Gastroesophageal sphincter (tissue), 4 donors: Measurements from ENCODE around the gene WBP2. TPM values are rescaled to one million over a fixed set of nuclear protein-coding genes. Genes with fewer than 3 reads are reported as not detected.

Experiments used
- ATAC-seq: fragments of 150-250 bp; one replicate; pipeline ENCODE4 v1.9.1; 2016; ENCODE audit warnings: mild to moderate bottlenecking, moderate library complexity
- H3K27ac ChIP-seq, 4 donors: fragments of 200-600 bp; sonication (generic) in 3 of 4; 1 replicate in 3 of 4; 2 replicates in 1 of 4; pipeline ENCODE4 v1.5.1; 2016 to 2019
- H3K27me3 ChIP-seq: fragments of 200-600 bp; sonication (generic); one replicate; pipeline ENCODE4 v1.5.1; 2019
- H3K36me3 ChIP-seq, 2 donors: fragments of 200-600 bp; sonication (generic); one replicate each; pipeline ENCODE4 v1.5.1; 2019; ENCODE audit warnings: control low read depth in 1 of 2
- H3K4me1 ChIP-seq, 3 donors: fragments of 200-600 bp; sonication (generic); 1 replicate in 2 of 3; 2 replicates in 1 of 3; pipeline ENCODE4 v1.5.1; 2016 to 2019; ENCODE audit warnings: control low read depth in 2 of 3
- H3K4me3 ChIP-seq, 2 donors: fragments of 200-600 bp; sonication (generic); one replicate each; pipeline ENCODE4 v1.5.1; 2019; ENCODE audit warnings: mild to moderate bottlenecking in 1 of 2, moderate library complexity in 1 of 2
- H3K9me3 ChIP-seq, 3 donors: fragments of 200-600 bp; sonication (generic); one replicate each; pipeline ENCODE4 v1.5.1; 2017 to 2019; ENCODE audit warnings: control low read depth in 2 of 3
- CTCF ChIP-seq, 4 experiments: fragments of 200-600 bp in 2 of 4; fragments of 450-650 bp in 2 of 4; sonication (generic) in 1 of 4; IDR thresholded peaks; one replicate each; pipeline ENCODE4 v1.5.1; 2017 to 2019; ENCODE audit warnings: antibody characterized with exemption in 4 of 4, mild to moderate bottlenecking in 2 of 4, moderate library complexity in 2 of 4
- EP300 ChIP-seq: sonication (generic); formaldehyde crosslinking; IDR thresholded peaks from one replicate; pipeline ENCODE4 v1.6.1; 2017; ENCODE audit warnings: antibody characterized with exemption, mild to moderate bottlenecking
- POLR2A ChIP-seq, 2 donors: fragments of 450-650 bp; IDR thresholded peaks; one replicate each; pipeline ENCODE4 v1.6.1; 2017; ENCODE audit warnings: antibody characterized with exemption in 2 of 2, mild to moderate bottlenecking in 2 of 2, moderate library complexity in 1 of 2
- POLR2AphosphoS5 ChIP-seq: sonication (generic); formaldehyde crosslinking; IDR thresholded peaks from one replicate; pipeline ENCODE4 v1.6.1; 2017; ENCODE audit warnings: antibody characterized with exemption
- WGBS, 2 donors: methylation state at CpG; one replicate each; pipeline ENCODE4 v1.1.5; 2018; ENCODE audit warnings: low coverage in 1 of 2; 5-methylcytosine and 5-hydroxymethylcytosine counted together
- total RNA-seq, 4 donors: library from RNA; depleted of rRNA; stranded (reverse); fragments of >200 nt; gene quantifications; one replicate each; pipeline ENCODE4 v1.1.0, GENCODE V29; 2016

WBP2 gene
- total RNA-seq, 4 donors from 2014 or later: 50.0 to 83.9 (median 57.6) TPM

GRCh38 chr17:75831032-75831571 lies 24.0 kb downstream of the WBP2 start:
- Histone ChIP-seq H3K27me3 (no peaks in the 10 kb centered on the region), H3K9me3 (no peaks in the 10 kb centered on the region), H3K4me3 (no peak overlapping the region), H3K36me3 (peaks cover 0 to 50% of the 10 kb centered on the region in 2 donors), H3K27ac (peak overlapping the region in 2 of 4 donors; percentile 2 to 65), H3K4me1 (peaks cover 0 to 54% (median 15%) of the 10 kb centered on the region in 3 donors)
- no peak for ATAC-seq
- no peak for TF ChIP-seq EP300
- TF ChIP-seq POLR2AphosphoS5: no peak
- no peak for TF ChIP-seq CTCF (IDR thresholded peaks at IDR 0.05)
- TF ChIP-seq POLR2A (IDR thresholded peaks at IDR 0.05): no peak
- WGBS, 2 donors: 60% methylated on average over 1 of the region's 15 CpGs; no CpG with 5 or more reads in 1 of the 2 donors

- H3K4me3 ChIP-seq: no peak overlapping the region
- peaks cover 0 to 50% of the 10 kb centered on the region in 2 donors for H3K36me3 ChIP-seq
- no peak for ATAC-seq
- H3K9me3 ChIP-seq: no peaks in the 10 kb centered on the region
- TF ChIP-seq POLR2AphosphoS5 (no peak), CTCF (IDR thresholded peaks at IDR 0.05) (peak in 3 of 4 experiments; percentile 15 to 49 (median 16))
- no peaks in the 10 kb centered on the region for H3K27me3 ChIP-seq
- peak overlapping the region in 1 of 4 donors; percentile 23 for H3K27ac ChIP-seq
- 80 to 92% methylated on average over 1 to 2 of the region's 27 CpGs for WGBS, 2 donors
- peaks cover 0 to 52% (median 15%) of the 10 kb centered on the region in 3 donors for H3K4me1 ChIP-seq
Measured at GRCh38 chr17:75830164-75831031, 24.7 kb downstream of the WBP2 start.

GRCh38 chr17:75829747-75830146 lies 25.4 kb downstream of the WBP2 start:
- TF ChIP-seq POLR2A (IDR thresholded peaks at IDR 0.05): no peak
- no peak for TF ChIP-seq CTCF (IDR thresholded peaks at IDR 0.05)
- no peak for TF ChIP-seq POLR2AphosphoS5
- no peak for TF ChIP-seq EP300
- Histone ChIP-seq H3K36me3 (peaks cover 0 to 51% of the 10 kb centered on the region in 2 donors), H3K27me3 (no peaks in the 10 kb centered on the region), H3K4me3 (no peak overlapping the region), H3K9me3 (no peaks in the 10 kb centered on the region), H3K27ac (no peak overlapping the region), H3K4me1 (peaks cover 0 to 52% (median 15%) of the 10 kb centered on the region in 3 donors)
- WGBS, 2 donors: no CpG with 5 or more reads among the region's 7 CpGs
- ATAC-seq: no peak

- no CpG with 5 or more reads among the region's 19 CpGs for WGBS, 2 donors
- Histone ChIP-seq H3K36me3 (peaks cover 0 to 51% of the 10 kb centered on the region in 2 donors), H3K27ac (peak overlapping the region in 2 of 4 donors; percentile 84 to 85), H3K4me3 (no peak overlapping the region), H3K9me3 (no peaks in the 10 kb centered on the region), H3K27me3 (no peaks in the 10 kb centered on the region), H3K4me1 (peaks cover 0 to 56% (median 15%) of the 10 kb centered on the region in 3 donors)
- no peak for TF ChIP-seq POLR2A (IDR thresholded peaks at IDR 0.05)
- TF ChIP-seq EP300: no peak
- no peak for TF ChIP-seq CTCF (IDR thresholded peaks at IDR 0.05)
- no peak for TF ChIP-seq POLR2AphosphoS5
- no peak for ATAC-seq
Measured at GRCh38 chr17:75828741-75829140, 26.4 kb downstream of the WBP2 start.
